Mammary epithelial cell (primary cell): ENCODE data around the gene DPYSL4.

Experiments used
- EZH2 ChIP-seq: IDR thresholded peaks from 2 replicates; pipeline ENCODE4 v1.6.1; 2012; ENCODE audit warnings: low read length, inconsistent platforms, borderline replicate concordance
- TF ChIP-seq, protein P1 (sequence below), 2 donors: IDR thresholded peaks in 1 of 2; conservative IDR thresholded peaks in 1 of 2; 2 replicates each; pipeline ENCODE4 v1.5.1; 2011 to 2012; ENCODE audit warnings: inconsistent platforms in 2 of 2, low read length in 2 of 2, mild to moderate bottlenecking in 2 of 2, control low read depth in 1 of 2, low read depth in 1 of 2; ENCODE audit not compliant: insufficient read depth in 1 of 2; ENCODE audit errors: extremely low read depth in 1 of 2

- TF ChIP-seq, protein P1, sequence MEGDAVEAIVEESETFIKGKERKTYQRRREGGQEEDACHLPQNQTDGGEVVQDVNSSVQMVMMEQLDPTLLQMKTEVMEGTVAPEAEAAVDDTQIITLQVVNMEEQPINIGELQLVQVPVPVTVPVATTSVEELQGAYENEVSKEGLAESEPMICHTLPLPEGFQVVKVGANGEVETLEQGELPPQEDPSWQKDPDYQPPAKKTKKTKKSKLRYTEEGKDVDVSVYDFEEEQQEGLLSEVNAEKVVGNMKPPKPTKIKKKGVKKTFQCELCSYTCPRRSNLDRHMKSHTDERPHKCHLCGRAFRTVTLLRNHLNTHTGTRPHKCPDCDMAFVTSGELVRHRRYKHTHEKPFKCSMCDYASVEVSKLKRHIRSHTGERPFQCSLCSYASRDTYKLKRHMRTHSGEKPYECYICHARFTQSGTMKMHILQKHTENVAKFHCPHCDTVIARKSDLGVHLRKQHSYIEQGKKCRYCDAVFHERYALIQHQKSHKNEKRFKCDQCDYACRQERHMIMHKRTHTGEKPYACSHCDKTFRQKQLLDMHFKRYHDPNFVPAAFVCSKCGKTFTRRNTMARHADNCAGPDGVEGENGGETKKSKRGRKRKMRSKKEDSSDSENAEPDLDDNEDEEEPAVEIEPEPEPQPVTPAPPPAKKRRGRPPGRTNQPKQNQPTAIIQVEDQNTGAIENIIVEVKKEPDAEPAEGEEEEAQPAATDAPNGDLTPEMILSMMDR (conservative IDR thresholded peaks at IDR 0.05 in 1 of 2, IDR thresholded peaks at IDR 0.05 in 1 of 2; ENCODE audit: extremely low read depth in 1 of 2, insufficient read depth in 1 of 2, low read depth in 1 of 2, low read length in 2 of 2), result no peak
- TF ChIP-seq EZH2, result no peak
These were observed 42.3 kb downstream of the DPYSL4 start for GRCh38 chr10:132229096-132229495.
